Measurements from ENCODE around the gene INTS1.

DNA sequence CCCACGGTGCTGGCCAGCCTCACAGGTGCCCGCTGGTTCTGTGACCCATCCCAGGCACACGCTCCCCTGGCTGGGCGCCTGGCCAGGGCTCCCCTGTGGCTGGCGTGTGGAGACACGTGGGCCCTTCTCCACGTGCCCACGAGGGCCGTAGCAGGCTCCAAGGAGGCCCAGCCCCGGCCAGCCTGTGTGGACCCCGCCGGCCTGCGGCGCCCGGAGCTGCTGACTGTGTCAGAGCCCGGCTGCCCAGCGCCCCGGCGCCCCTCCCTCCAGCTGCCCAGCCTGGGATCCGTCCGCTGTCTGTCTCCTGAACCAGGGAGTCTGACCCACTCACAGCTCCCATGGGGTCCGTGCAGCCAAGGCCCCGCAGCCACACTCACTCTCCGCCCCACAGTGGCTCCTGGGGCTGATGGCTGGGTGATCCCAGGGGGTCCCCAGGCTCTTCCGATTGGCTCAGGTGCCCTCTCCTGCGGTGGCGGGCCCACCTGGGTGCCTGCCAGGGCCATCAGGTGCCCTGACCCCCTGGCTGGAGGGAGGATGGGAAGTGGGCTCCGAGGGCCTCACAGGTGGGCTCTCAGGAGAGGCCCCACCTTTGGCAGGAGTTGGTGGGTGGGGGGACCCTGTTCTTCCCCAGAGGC is 42.2 kb upstream of the INTS1 start:
- TF ChIP-seq POLR2AphosphoS5 (IDR thresholded peaks at IDR 0.05; ENCODE audit: low read depth, low read length) (no peak), POLR2A (IDR thresholded peaks at IDR 0.05; ENCODE audit: low read depth, low read length) (no peak), TAF1 (IDR thresholded peaks at IDR 0.05; ENCODE audit: low read depth, low read length) (no peak), SPI1 (IDR thresholded peaks at IDR 0.05; ENCODE audit: low read depth, low read length) (no peak)
